Measurements from ENCODE around the gene OSBPL3.
A peak's percentile ranks its signal among the peaks of the same experiment; 100 is the strongest.

Gene OSBPL3

GRCh38 chr7:24949884-24950283 lies 30.1 kb downstream of the OSBPL3 start:
- no peak for DNase-seq

- DNase-seq, result no peak
These were observed 31.2 kb downstream of the OSBPL3 start for GRCh38 chr7:24948739-24949138.

DNA sequence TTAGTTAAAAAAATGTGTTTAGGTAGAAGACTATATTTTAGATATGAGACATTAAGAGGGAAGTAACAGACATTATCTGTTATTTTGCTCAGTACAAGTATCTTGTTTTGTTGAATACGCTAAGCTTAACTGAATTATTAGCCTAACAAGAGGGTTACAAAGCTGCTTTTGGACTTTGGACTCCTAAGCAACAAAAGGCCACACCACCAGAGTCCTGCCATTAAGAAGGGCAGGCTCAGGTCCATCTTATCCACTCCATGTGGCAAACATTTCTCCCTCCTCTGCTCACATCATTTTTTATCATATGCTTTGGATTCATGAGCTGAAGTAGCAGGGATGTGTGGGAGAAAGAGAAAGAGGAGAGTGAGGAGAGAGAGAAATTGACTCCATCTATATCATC lies 33.5 kb downstream of the OSBPL3 start:
- DNase-seq, result no peak

GRCh38 chr7:24945899-24946298 lies 34.1 kb downstream of the OSBPL3 start:
- no peak for DNase-seq

DNA sequence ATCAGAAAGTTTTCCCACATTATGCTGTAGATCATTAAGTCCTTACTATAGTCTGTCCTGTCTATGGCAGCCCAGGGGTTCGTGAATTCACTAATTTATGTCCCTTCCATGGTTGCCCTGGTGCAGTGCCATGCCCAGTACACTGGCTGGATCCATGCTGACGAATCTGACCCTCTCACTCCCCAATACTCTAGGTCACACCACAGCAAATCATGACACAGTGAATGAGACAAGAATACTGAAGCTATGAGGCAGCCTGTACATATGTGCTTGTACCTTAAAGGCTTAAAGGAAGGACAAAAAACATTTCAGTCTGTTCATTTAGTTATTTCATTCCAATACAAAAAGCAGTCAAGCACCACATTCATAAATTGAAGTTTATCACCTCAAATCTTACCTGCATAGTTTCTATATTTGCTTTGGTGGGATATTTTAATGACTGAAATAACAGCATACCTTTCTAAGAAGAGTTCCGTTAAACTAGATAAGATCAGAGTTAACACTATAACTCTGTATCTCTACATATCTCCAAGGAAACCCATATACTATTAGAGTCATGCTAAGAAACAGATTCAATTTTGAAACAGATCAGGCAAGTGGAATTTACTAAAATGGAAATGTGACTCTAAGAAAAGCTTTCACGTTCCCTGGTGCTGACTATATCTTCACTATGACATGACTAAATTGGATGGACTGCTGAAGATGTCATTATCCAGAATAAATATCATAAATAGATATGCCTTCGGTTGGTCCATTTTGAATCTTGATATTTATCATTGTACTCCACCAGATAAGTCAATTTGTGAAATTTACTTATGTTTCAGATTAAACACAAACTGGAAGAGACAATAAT lies 36.7 kb downstream of the OSBPL3 start:
- DNase-seq, result no peak

DNA sequence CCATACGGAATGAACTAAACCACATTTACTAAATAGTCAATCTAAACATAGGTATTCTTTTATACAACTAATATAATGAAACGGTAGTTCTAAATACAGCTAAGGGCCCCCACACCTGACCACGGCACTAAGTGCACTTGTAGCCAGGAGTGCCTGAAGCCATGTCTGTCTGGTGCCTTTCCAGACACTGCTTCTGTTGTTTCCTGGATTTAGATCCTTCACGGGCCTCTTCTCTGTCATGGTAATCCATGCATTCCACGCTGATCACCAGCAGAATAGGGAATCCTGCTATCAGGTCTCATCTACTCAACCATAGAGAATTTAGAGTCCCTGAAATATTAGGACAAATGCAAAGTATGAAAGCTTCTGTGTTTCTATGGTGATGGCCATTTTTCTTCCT lies 37.8 kb downstream of the OSBPL3 start:
- no peak for DNase-seq

DNA sequence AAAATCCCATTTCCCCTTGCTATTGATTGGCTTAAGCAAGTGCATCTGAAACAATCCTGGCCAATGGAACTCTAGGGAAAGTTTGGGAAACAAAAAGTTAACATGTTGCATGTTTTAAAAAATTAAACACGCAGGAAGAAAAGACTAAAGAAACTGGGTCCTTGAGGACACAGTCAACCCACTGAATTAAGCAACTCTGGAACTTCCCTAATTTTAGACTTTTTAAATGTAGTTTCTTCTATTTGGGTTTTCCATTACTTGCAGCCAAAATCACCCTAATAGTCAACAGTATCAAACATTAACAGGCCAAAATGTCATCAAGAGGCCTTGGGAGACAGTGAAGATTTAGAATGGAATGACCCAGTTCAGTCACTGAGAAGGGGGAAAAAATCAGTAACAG lies 40.6 kb downstream of the OSBPL3 start:
- DNase-seq, result peak; percentile 76

- DNase-seq, result peak; percentile 26
These were observed 43.7 kb downstream of the OSBPL3 start for GRCh38 chr7:24936121-24936824.

DNA sequence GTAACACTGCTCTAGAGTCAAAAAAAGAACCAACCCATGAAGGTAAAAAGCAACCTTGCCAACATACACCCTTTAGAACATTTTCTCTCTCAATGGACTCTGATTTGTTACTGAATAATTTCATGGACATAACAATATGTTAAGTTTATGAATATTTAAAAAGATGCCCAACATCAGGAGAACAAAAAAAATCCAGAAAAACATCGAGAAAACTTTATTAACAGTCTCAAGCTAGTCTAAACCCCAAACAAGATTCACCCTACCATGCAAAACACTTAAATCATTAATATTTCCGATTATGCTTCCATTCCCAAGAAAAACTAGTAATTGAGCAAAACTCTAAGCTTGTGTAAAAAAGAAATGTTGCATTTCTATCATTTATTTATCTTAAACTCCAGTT lies 46.7 kb downstream of the OSBPL3 start:
- DNase-seq, result no peak

- DNase-seq, result no peak
These were observed 47.2 kb downstream of the OSBPL3 start for GRCh38 chr7:24932815-24933214.

- no peak for DNase-seq
These were observed 47.6 kb downstream of the OSBPL3 start for GRCh38 chr7:24932389-24932788.

- no peak for DNase-seq
These were observed 48.1 kb downstream of the OSBPL3 start for GRCh38 chr7:24931844-24932243.

- DNase-seq, result no peak
These were observed 49.1 kb downstream of the OSBPL3 start for GRCh38 chr7:24930856-24931255.

- DNase-seq, result no peak
These were observed 53.1 kb downstream of the OSBPL3 start for GRCh38 chr7:24926623-24927524.

- no peak for DNase-seq
These were observed 55.6 kb downstream of the OSBPL3 start for GRCh38 chr7:24924375-24924774.

- no peak for DNase-seq
These were observed 56.7 kb downstream of the OSBPL3 start for GRCh38 chr7:24923172-24923865.

GRCh38 chr7:24922099-24922773 lies 57.7 kb downstream of the OSBPL3 start:
- no peak for DNase-seq

GRCh38 chr7:24921362-24921679 lies 58.7 kb downstream of the OSBPL3 start:
- DNase-seq, result no peak

DNA sequence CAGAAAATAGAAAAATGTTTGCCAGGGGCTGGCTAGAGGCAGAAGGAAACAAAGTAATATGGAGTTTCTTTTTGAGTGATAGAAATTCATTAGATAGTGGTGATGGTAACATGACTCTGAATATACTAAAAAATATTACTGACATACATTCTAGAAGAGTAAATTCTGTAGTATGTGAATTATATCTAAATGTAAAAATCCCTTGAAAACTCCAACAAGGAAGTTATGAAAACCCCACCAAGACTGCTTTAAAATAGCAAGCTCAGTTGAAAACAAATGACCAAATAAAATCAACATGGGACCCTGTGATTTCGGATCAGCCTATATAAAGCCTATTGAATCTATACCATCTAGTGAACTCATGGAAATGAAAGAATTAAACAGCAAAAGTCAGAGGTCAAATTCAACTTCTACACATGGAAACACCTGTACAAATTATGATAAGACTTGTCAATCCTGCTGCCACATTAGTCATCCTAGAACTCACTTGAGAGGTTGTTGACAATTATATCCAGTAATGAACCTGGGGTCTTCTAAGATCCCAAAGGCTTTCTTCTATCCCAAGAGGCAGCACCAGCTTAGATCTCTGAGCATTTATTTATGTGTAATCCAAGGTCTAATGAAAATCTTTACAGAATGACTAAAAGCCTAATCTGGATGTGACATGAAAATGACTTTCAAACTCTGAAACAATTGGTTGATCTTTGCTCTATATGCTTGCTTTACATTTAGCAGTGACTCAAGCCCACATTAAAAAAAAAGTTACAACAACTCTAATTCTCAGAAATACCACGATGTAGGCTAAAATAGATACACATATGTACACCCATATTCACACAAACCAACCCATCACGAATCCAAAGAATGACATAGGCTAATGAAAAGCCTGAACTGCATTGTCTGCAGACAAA lies 59.3 kb downstream of the OSBPL3 start:
- no peak for DNase-seq

GRCh38 chr7:24917510-24918239 lies 62.3 kb downstream of the OSBPL3 start:
- DNase-seq, result peak; percentile 26

Data from suppressor macrophage treated with lipopolysaccharide for 4 hours (primary cell).